GM13976 (cell line): ENCODE measurements around the gene OIT3.

ENCODE experiments used
- DNase-seq: peaks from one replicate; pipeline ENCODE4 v3.0.0; 2012; ENCODE audit warnings: low spot score
- CTCF ChIP-seq: IDR thresholded peaks from 2 replicates; pipeline ENCODE4 v1.5.1; 2012; ENCODE audit warnings: borderline replicate concordance, mild to moderate bottlenecking; ENCODE audit not compliant: insufficient read depth; ENCODE audit errors: extremely low read depth, missing control alignments, control extremely low read depth
- in situ Hi-C: fragments of 300-500 bp; cut with MboI; formaldehyde crosslinking; loops from one replicate; pipeline ENCODE4 v1.12.0; 2022; ENCODE audit warnings: low sequenced_read_pairs, mixed read lengths, inconsistent platforms; ENCODE audit not compliant: unreplicated experiment

OIT3 gene

DNA sequence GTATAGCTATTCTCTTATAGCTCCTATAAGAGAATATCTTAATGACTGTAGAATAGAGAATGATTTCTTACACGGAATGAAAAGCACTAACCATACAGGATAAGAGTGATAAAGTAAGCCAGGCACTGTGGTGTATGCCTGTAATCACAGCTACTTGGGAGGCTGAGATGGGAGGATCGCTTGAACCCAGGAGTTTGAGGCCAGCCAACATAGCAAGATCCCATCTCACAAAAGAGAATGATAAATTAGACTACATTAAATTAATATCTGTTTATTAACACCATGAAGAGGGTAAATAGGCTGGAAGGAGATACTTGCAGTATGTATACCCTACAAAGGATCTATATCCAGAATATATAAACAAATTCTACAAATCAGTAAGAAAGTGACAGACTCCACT, 12.2 kb upstream of the OIT3 start:
- no peak for DNase-seq
- in situ Hi-C loops, result no loop called here

GRCh38 chr10:72883861-72884260, 9.7 kb upstream of the OIT3 start:
- in situ Hi-C loops, result no loop called here
- no peak for TF ChIP-seq CTCF
- DNase-seq, result no peak

More for the DNA sequence above, 12.2 kb upstream of the OIT3 start:
- TF ChIP-seq CTCF, result no peak

DNA sequence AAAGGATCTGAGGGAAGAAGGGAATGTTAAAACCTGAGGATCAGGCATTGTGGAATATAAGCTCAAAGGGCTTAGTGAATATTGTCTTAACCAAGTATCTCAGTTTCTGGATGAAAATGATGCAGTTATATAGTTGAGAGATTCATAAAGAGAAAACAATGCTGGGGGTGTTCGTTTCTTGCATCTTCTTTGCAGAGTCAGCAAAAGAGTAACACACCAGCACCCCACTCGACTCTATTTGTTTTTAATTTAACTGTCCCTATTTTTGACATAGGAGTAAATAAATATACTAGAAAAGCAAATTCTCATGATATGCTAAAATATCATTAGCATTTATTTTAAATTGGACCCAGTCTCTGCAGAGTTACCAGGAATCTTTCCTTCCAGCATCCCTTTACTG, 7.6 kb upstream of the OIT3 start:
- DNase-seq, result no peak
- no peak for TF ChIP-seq CTCF
- in situ Hi-C loops, result no loop called here

GRCh38 chr10:72886621-72887020, 6.9 kb upstream of the OIT3 start:
- no peak for DNase-seq
- TF ChIP-seq CTCF, result no peak
- in situ Hi-C loops, result no loop called here

- no peak for TF ChIP-seq CTCF
- in situ Hi-C loops, result no loop called here
- DNase-seq, result no peak
Measured at GRCh38 chr10:72887043-72887442, 6.5 kb upstream of the OIT3 start.

DNA sequence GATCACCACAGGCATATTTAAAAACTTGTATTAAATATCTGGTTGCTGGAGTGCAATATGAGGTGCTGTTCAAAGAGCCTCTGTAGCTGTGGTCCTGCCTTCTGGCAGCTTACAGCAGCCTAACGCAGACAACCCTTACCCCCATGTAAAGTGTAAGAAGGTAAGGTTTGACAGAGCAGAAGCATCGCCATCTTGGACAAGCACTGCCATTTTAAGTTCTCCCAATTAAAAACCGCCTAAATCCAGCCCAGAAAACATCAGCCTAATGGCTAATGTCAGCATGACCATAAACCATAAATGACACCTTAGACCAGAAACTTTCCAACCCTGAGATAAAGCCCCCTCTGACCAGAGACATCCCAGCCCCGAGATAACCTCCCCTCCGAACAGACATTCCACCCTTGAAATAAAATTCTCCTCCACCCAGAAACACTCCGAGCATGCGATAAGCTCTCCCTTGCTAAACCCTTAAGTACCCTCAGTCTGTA, 5.3 kb upstream of the OIT3 start:
- TF ChIP-seq CTCF, result no peak
- in situ Hi-C loops, result no loop called here

GRCh38 chr10:72889391-72889831, 4.1 kb upstream of the OIT3 start:
- no peak for DNase-seq
- no peak for TF ChIP-seq CTCF
- in situ Hi-C loops, result no loop called here

More for the DNA sequence above, 5.3 kb upstream of the OIT3 start:
- no peak for DNase-seq
